Epidermal melanocyte (primary cell): ENCODE results near the gene CREBL2.
A peak's percentile ranks its signal among the peaks of the same experiment; 100 is the strongest.
"Not testable (repeated sequence)": the region's sequence is repeated elsewhere in the genome, so short reads cannot be mapped to it uniquely, and the experiment has no call there.

Experiments
- DNase-seq: peaks from one replicate; pipeline ENCODE4 v3.0.0; 2011; ENCODE audit warnings: low spot score; ENCODE audit not compliant: insufficient read length

The CREBL2 gene, protein sequence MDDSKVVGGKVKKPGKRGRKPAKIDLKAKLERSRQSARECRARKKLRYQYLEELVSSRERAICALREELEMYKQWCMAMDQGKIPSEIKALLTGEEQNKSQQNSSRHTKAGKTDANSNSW

DNA sequence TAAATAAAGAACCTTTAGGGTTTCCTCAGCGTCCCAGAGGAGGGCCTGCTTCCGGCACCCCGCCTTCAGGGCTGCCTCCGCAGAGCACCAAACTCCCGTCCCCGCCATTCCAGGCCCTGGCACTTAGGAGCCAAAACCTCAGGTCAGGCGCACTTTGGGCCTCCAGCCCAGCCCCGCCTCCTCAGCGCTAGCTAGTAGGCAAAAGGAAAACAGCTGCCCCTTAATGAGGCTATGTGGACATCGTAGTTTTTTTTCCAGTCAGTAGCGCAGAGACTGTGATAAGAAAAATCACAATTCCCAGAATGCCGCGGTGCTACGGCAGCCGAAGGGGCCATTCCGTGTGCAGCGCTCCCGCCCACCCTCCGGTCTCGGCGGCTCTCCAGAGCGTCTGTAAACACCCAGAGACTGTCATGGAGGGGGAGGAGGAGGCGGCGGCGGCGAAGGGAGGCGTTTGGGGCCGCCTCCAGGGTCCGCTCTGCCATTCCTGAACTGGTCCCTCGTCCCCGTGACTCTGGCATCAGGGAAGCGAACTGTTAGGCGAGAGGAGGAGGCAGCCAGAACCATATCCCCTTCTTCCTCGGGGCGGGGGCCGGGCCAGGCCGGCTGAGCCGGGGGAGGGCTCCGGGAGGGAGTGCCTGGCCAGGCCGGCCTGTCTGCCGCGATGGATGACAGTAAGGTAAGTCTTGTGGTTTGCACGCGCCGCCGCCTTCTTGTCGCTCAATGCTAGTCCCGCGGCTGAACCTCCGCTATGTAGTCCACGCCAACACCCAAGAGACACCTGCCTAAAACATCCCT is at the start of gene CREBL2:
Gene CREBL2 (plus strand): TSS at position 365 of the 795 bp plus-strand sequence. CDS start 297 bp downstream, at position 662.
- DNase-seq: peak; percentile 95

DNA sequence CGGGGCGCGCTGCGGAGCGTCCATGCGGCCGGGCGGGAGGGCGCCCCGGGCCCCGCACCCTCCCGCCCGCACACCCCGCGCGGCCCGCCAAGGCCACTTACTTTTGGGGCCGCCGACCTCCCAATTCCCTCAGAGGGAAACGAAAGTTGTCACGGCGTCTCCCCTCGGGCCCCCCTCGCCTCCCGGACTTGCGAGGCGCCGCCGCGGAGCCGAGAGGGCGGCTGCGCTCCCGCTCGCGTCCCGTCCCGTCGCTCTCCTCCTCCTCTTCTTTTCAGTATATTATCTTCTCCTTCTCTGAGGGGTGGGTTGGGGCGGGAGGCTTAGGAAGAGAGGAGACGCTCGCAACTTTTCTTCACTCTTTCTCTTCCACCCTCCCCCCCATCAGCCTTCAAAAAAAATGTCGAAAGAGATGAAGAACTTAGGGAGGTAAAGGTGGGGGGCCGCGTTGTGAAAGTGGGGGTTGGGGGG is 49.6 kb upstream of the CREBL2 start:
- DNase-seq: no peak

- peak; percentile 85 for DNase-seq
Observed at GRCh38 chr12:12562585-12563261, 49.0 kb upstream of the CREBL2 start, which contains the start of gene DUSP16. Gene DUSP16, minus strand, starts transcription at chr12:12562863. Its CDS starts 41,765 bp downstream, at chr12:12521098.

DNA sequence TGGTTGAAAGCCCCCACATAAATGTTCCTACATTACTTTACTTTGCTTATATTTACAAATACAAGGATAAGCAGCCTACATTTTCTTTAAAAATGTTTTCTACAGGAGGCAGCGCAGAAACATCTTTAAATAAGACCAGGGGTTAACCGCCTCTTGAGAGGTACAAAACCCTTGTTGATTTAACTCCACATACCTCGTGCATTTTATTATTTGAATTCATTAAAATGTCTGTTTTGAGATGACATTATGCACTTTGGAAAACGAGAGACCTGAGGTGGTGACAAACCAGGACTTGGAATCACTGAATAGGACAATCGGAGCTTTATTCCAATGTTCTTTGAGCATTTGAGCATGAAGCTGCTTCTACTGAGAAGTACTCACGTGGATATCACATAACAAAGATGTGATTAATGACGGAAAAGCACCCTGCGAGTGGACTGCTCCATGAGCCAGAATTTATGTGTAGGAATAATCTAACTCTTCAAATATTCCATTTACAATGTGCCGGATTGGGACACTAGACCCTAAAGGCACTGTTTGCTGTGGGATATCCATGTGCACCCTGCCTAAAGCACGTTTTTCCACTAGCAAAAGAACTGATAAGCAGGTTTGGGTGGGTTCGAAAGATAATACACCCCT is 48.3 kb upstream of the CREBL2 start:
- DNase-seq: no peak

GRCh38 chr12:12564911-12565310 is 46.8 kb upstream of the CREBL2 start:
- DNase-seq: no peak

GRCh38 chr12:12565971-12566370 is 45.7 kb upstream of the CREBL2 start:
- DNase-seq: not testable (repeated sequence)

GRCh38 chr12:12572659-12573058 is 39.0 kb upstream of the CREBL2 start:
- no peak for DNase-seq

GRCh38 chr12:12577786-12578185 is 33.9 kb upstream of the CREBL2 start:
- no peak for DNase-seq

- DNase-seq: not testable (repeated sequence)
Observed at GRCh38 chr12:12580716-12581115, 31.0 kb upstream of the CREBL2 start.

- no peak for DNase-seq
Observed at GRCh38 chr12:12582193-12582881, 29.3 kb upstream of the CREBL2 start.

GRCh38 chr12:12582895-12583303 is 28.8 kb upstream of the CREBL2 start:
- no peak for DNase-seq

GRCh38 chr12:12583510-12584178 is 28.0 kb upstream of the CREBL2 start:
- no peak for DNase-seq

DNA sequence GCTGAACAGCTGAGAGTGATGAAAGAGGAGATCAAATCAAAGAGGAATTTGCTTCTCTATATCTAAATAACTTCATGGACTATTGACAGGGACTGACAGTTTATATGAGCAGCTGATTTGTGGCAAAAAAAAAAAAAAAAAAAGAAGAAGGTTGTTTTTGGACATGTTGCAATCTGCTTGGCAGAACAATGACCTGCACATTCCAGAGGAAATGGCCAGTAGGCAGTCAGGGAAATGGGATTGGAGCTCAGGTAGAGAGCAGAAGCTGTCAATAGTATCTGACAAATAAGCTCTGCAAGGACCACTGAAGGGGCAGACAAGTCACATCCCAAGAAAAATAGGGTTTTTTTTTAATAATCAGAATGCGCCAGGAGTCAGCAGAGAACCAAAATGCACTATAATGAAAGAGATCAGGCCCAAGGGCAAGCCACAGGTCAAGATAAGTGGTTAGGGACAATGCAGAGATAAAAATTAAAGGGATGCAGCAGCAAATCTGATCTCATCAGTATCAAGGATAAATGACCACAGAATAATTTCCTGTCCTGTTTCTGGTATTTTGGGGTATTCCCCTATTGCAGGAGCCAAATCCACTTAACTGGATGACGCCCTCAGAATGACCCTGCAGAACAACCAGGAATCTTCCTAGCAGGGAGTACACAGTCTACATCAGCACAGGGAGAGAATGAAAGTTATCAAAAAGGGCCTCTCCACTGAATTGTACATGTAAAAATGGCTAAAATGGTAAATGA is 26.4 kb upstream of the CREBL2 start:
- no peak for DNase-seq

DNA sequence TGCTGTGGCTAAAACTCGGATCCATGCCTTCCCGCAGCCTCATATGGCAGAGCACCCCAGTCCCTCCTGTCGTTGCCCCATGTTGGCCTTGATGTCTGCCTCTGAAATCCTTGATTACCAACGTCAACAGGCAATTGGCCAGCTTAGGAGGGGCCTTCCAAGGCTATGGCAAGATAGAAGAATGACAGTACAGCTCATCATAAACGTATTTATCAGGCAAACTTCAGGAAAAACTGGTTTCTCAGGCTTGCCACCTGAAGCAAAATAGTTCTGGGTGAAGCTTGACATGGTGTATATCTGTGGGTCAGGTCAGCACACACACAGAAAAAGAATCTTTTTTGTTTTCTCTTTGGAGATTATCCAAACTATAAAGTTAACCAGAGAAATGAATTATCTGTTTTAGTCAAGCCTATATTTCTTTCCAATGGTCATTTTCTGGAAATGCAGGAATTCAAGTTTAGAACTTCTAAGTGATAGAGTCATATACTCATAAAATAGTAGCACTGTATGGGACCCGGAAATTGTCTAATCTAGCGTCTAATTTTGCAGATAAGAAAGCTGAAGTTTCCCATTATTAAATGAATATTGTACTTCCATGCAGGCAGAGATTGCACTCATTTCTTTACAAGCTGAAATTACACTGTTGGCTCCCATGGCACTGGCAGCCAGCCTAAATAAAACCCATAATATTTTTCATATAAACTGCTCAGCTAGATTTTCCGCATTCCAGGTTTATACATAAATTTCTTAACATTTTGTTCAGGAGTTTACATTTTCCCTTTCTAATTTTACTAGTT is 24.6 kb upstream of the CREBL2 start:
- DNase-seq: no peak

DNA sequence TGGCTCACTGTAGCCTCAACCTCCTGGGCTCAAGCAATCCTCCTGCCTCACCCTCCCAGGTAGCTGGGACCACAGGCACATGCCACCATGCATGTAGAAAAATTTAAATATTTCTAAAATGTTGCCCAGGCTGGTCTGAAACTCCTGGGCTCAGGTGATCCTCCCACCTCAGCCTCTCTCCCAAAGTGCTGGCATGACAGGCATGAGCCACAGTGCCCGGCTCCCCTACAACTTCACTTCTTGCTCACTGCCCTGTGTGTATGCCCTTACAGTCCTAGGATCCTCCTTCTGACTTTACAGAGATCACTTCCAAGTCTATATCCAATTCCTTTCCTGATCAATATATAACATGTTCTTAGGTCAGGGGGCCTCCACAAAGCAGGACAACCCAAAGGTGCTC is 23.8 kb upstream of the CREBL2 start:
- no peak for DNase-seq

DNA sequence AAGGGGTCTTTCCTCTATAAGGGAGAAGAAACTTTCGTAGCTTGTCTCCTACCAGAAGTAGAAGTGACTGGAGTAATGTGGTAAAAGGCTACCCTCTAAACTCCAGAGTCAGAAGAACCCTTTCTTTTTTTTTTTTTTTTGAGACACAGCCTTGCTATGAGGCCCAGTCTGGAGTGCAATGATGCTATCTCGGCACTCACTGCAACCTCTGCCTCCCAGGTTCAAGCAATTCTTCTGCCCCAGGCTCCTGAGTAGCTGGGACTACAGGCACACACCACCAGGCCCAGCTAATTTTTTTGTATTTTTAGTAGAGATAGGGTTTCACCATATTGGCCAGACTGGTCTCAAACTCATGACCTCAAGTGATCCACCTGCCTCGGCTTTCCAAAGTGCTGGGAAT is 23.2 kb upstream of the CREBL2 start:
- DNase-seq: not testable (repeated sequence)

DNA sequence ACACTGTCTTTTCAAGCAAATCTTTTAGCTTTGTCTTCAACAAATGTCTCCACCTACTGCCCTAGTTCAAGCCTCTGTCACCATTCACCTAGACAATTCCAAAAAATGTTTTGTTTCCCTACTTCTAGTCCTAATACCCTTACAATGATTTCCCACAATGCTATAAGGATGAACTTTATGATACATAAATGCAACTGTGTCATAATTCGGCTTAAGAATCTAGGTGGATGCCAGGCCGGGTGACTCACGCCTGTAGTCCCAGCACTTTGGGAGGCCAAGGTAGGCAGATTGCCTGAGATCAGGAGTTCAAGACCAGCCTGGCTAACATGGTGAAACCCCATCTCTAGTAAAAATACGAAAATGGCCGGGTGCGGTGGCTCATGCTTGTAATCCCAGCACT is 20.7 kb upstream of the CREBL2 start:
- no peak for DNase-seq

DNA sequence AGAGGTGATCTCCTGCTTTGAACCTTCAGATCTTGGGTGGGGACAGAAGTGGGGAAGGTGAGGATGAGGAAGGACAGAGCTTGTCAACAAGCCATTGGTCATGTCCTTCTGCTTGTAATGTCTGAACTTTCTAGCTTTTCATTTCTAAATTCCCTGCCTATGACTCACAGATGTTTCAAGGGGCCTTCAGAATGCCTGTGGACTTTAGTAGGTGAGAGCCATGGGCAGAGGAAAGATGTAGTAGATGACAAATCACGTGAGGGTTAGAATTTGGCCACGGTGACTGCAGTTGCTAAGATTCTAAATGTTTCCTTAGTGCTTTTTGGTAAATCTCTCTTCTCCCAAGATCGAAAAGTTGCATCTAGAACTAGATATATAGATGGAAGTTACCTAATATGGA is 18.7 kb upstream of the CREBL2 start:
- no peak for DNase-seq

GRCh38 chr12:12595929-12596328 is 15.7 kb upstream of the CREBL2 start:
- not testable (repeated sequence) for DNase-seq
